HepG2 (cell line): Measurements from ENCODE around the gene CCDC120. TPM values are rescaled to one million over a fixed set of nuclear protein-coding genes. Genes with fewer than 3 reads are reported as not detected.

ENCODE experiments used
- ADNP ChIP-seq: sonication (generic); formaldehyde crosslinking; IDR thresholded peaks from 2 replicates; pipeline ENCODE4 v1.4.0; 2020; ENCODE audit warnings: missing genetic modification reagents
- CHCHD3 ChIP-seq: sonication (generic); formaldehyde crosslinking; IDR thresholded peaks from 2 replicates; pipeline ENCODE4 v1.8.0; 2022; ENCODE audit warnings: mild to moderate bottlenecking, missing genetic modification reagents, moderate library complexity
- FOXJ3 ChIP-seq: sonication (generic); formaldehyde crosslinking; IDR thresholded peaks from 2 replicates; pipeline ENCODE4 v1.4.0; 2020; ENCODE audit warnings: missing genetic modification reagents, mild to moderate bottlenecking, borderline replicate concordance
- GTF2F1 ChIP-seq: fragments of 150-350 bp; IDR thresholded peaks from 2 replicates; pipeline ENCODE4 v1.6.1; 2014; ENCODE audit warnings: low read length
- MAZ ChIP-seq, 2 experiments: sonication (generic) in 1 of 2; formaldehyde crosslinking in 1 of 2; IDR thresholded peaks; 2 replicates each; pipeline versions ENCODE4 v1.5.0 to v1.6.1; 2012 to 2020; ENCODE audit warnings: low read depth in 2 of 2, mild to moderate bottlenecking in 2 of 2, borderline replicate concordance in 1 of 2, improper control_type of control experiment in 1 of 2, low read length in 1 of 2, missing genetic modification reagents in 1 of 2, moderate library complexity in 1 of 2
- NFKBIZ ChIP-seq: IDR thresholded peaks from 2 replicates; pipeline ENCODE4 v1.6.1; 2018; ENCODE audit warnings: missing genetic modification reagents, missing compliant biosample characterization
- RBFOX2 ChIP-seq: fragments of 200-400 bp; formaldehyde crosslinking; IDR thresholded peaks from 2 replicates; pipeline ENCODE4 v1.6.1; 2017; ENCODE audit warnings: low read depth, mild to moderate bottlenecking, low read length
- ZBTB3 ChIP-seq: sonication (generic); formaldehyde crosslinking; IDR thresholded peaks from 2 replicates; pipeline ENCODE4 v1.4.0; 2020; ENCODE audit warnings: low read depth, mild to moderate bottlenecking, moderate library complexity, missing genetic modification reagents, borderline replicate concordance
- ZNF30 ChIP-seq: sonication (generic); formaldehyde crosslinking; IDR thresholded peaks from 2 replicates; pipeline ENCODE4 v1.5.0; 2020; ENCODE audit warnings: mild to moderate bottlenecking, missing genetic modification reagents
- ZNF569 ChIP-seq: sonication (generic); formaldehyde crosslinking; IDR thresholded peaks from 2 replicates; pipeline ENCODE4 v1.5.0; 2020; ENCODE audit warnings: mild to moderate bottlenecking, missing genetic modification reagents, moderate library complexity, borderline replicate concordance
- polyA plus RNA-seq, 8 experiments: library from polyadenylated mRNA; depleted of rRNA in 3 of 8; stranded (reverse) in 7 of 8; unstranded in 1 of 8; fragments of >200 nt; fragmentation: Illumina TruSeq in 4 of 8; extraction: Trizol in 4 of 8; gene quantifications; 2 replicates each; pipeline versions ENCODE4 v1.2.1 to v1.2.3, GENCODE V29; 2011 to 2016; ENCODE audit warnings: low read depth in 4 of 8, missing spikeins in 1 of 8, mixed read lengths in 1 of 8; ENCODE audit not compliant: insufficient read depth in 1 of 8
- total RNA-seq, 5 experiments: library from RNA; depleted of rRNA; stranded (reverse); fragments of >200 nt; fragmentation: Illumina TruSeq; extraction: Trizol; gene quantifications; 2 replicates each; pipeline ENCODE4 v1.2.3, GENCODE V29; 2016; ENCODE audit warnings: low read depth in 1 of 5
- TF ChIP-seq, protein P1 (sequence below): sonication (generic); formaldehyde crosslinking; IDR thresholded peaks from 2 replicates; pipeline ENCODE4 v1.4.0; 2020; ENCODE audit warnings: mild to moderate bottlenecking, missing genetic modification reagents
- TF ChIP-seq, protein P2 (sequence below): sonication (generic); formaldehyde crosslinking; IDR thresholded peaks from 2 replicates; pipeline ENCODE4 v1.9.0; 2021; ENCODE audit warnings: missing genetic modification reagents, mild to moderate bottlenecking, borderline replicate concordance
- TF ChIP-seq, protein P3 (sequence below): sonication (generic); formaldehyde crosslinking; IDR thresholded peaks from 2 replicates; pipeline ENCODE4 v1.9.0; 2022; ENCODE audit warnings: missing genetic modification reagents, mild to moderate bottlenecking, borderline replicate concordance
- TF ChIP-seq, protein P4 (sequence below): sonication (generic); formaldehyde crosslinking; IDR thresholded peaks from 2 replicates; pipeline ENCODE4 v1.8.0; 2023; ENCODE audit warnings: mild to moderate bottlenecking, missing genetic modification reagents

Gene CCDC120
- total and polyA plus RNA-seq, 2 of the 13 experiments (the other 11 are each of a cell fraction or from before 2014, with no cell fraction given): 0.89 to 3.2 TPM

DNA sequence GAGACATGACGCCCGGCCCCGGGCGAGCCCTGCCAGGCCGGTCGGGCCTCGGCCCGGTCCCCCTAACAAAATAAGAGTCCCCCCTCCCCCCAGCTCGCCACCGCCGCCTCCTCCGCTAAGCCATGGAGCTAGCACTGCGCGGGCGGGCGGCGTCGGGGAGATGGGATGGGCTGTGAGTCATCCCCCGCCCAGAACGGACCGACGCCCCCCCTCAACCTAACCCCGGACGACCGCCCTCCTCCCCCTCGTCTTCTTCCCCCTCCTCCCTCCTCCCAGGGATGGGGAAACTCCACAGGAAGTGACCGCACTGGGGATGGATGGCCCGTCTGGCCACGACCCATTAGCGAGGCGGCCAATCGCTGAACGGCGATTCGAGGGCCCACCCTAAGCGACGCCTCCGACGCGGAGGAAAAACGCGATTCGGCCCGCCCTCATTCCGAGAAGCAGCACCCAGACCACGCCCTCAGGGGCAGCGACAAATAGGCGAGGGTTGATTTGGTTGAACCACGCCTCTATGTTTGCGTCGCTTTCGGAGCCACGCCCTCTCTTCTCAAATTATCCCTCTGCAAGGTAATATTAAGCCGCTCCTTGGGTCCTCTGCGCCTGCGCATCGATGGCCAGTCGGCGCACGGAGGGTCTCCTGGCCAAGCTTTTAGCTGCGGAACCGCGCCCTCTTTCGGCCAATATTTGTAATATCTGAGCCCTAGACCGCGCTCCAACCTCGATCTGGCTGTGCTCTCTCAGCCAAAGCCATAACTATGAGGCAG is 15.4 kb upstream of the CCDC120 start, which contains the start of gene TFE3 (continued):
- TF ChIP-seq, protein P1, sequence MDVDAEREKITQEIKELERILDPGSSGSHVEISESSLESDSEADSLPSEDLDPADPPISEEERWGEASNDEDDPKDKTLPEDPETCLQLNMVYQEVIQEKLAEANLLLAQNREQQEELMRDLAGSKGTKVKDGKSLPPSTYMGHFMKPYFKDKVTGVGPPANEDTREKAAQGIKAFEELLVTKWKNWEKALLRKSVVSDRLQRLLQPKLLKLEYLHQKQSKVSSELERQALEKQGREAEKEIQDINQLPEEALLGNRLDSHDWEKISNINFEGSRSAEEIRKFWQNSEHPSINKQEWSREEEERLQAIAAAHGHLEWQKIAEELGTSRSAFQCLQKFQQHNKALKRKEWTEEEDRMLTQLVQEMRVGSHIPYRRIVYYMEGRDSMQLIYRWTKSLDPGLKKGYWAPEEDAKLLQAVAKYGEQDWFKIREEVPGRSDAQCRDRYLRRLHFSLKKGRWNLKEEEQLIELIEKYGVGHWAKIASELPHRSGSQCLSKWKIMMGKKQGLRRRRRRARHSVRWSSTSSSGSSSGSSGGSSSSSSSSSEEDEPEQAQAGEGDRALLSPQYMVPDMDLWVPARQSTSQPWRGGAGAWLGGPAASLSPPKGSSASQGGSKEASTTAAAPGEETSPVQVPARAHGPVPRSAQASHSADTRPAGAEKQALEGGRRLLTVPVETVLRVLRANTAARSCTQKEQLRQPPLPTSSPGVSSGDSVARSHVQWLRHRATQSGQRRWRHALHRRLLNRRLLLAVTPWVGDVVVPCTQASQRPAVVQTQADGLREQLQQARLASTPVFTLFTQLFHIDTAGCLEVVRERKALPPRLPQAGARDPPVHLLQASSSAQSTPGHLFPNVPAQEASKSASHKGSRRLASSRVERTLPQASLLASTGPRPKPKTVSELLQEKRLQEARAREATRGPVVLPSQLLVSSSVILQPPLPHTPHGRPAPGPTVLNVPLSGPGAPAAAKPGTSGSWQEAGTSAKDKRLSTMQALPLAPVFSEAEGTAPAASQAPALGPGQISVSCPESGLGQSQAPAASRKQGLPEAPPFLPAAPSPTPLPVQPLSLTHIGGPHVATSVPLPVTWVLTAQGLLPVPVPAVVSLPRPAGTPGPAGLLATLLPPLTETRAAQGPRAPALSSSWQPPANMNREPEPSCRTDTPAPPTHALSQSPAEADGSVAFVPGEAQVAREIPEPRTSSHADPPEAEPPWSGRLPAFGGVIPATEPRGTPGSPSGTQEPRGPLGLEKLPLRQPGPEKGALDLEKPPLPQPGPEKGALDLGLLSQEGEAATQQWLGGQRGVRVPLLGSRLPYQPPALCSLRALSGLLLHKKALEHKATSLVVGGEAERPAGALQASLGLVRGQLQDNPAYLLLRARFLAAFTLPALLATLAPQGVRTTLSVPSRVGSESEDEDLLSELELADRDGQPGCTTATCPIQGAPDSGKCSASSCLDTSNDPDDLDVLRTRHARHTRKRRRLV: no peak
- TF ChIP-seq ZBTB3 (CRISPR knock-in tag): no peak
- TF ChIP-seq RBFOX2: peak; percentile 72; the same call in 1 of the 2 replicates
- no peak for TF ChIP-seq CHCHD3
- no peak for TF ChIP-seq FOXJ3
- TF ChIP-seq, protein P2, sequence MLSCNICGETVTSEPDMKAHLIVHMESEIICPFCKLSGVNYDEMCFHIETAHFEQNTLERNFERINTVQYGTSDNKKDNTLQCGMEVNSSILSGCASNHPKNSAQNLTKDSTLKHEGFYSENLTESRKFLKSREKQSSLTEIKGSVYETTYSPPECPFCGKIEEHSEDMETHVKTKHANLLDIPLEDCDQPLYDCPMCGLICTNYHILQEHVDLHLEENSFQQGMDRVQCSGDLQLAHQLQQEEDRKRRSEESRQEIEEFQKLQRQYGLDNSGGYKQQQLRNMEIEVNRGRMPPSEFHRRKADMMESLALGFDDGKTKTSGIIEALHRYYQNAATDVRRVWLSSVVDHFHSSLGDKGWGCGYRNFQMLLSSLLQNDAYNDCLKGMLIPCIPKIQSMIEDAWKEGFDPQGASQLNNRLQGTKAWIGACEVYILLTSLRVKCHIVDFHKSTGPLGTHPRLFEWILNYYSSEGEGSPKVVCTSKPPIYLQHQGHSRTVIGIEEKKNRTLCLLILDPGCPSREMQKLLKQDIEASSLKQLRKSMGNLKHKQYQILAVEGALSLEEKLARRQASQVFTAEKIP (CRISPR knock-in tag): no peak
- TF ChIP-seq, protein P3, sequence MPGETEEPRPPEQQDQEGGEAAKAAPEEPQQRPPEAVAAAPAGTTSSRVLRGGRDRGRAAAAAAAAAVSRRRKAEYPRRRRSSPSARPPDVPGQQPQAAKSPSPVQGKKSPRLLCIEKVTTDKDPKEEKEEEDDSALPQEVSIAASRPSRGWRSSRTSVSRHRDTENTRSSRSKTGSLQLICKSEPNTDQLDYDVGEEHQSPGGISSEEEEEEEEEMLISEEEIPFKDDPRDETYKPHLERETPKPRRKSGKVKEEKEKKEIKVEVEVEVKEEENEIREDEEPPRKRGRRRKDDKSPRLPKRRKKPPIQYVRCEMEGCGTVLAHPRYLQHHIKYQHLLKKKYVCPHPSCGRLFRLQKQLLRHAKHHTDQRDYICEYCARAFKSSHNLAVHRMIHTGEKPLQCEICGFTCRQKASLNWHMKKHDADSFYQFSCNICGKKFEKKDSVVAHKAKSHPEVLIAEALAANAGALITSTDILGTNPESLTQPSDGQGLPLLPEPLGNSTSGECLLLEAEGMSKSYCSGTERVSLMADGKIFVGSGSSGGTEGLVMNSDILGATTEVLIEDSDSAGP: 0 out of 2 replicates have a peak, but pooled peaks have one; percentile 19
- peak; percentile 41; the same call in 1 of the 2 replicates for TF ChIP-seq MAZ (IDR thresholded peaks at IDR 0.05; ENCODE audit: borderline replicate concordance, low read depth, low read length)
- no peak for TF ChIP-seq MAZ (CRISPR knock-in tag; IDR thresholded peaks at IDR 0.05; ENCODE audit: low read depth)
- no peak for TF ChIP-seq ZNF30
- no peak for TF ChIP-seq GTF2F1
- no peak for TF ChIP-seq NFKBIZ (CRISPR knock-in tag)
- TF ChIP-seq ZNF569 (CRISPR knock-in tag): no peak
- TF ChIP-seq, protein P4, sequence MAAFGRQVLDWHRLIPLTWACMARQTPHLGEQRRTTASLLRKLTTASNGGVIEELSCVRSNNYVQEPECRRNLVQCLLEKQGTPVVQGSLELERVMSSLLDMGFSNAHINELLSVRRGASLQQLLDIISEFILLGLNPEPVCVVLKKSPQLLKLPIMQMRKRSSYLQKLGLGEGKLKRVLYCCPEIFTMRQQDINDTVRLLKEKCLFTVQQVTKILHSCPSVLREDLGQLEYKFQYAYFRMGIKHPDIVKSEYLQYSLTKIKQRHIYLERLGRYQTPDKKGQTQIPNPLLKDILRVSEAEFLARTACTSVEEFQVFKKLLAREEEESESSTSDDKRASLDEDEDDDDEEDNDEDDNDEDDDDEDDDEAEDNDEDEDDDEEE (CRISPR knock-in tag): no peak
- TF ChIP-seq ADNP (CRISPR knock-in tag): no peak
